C4-2B (cell line): ENCODE measurements around the gene SIRT7.

ENCODE experiments used
- H3K27ac ChIP-seq: fragments of 450-650 bp; 2 replicates; pipeline ENCODE4 v1.5.1; 2017
- CTCF ChIP-seq: fragments of 450-650 bp; conservative IDR thresholded peaks from 2 replicates; pipeline ENCODE4 v1.5.1; 2017; ENCODE audit warnings: mild to moderate bottlenecking
- ZFX ChIP-seq: fragments of 450-650 bp; IDR thresholded peaks from 2 replicates; pipeline ENCODE4 v1.6.1; 2017

Gene SIRT7

GRCh38 chr17:81911969-81912368 is 6.0 kb downstream of the SIRT7 start:
- TF ChIP-seq ZFX (no peak), CTCF (no peak; the same call in 1 of the 2 replicates)
- H3K27ac ChIP-seq = peak overlapping the region; percentile 57

GRCh38 chr17:81911277-81911961 is 6.6 kb downstream of the SIRT7 start, which contains the start of gene PCYT2:
TSS of gene PCYT2 (minus strand) at chr17:81911399. CDS start at chr17:81911355, 44 bp downstream.
- H3K27ac ChIP-seq = peak within 1 kb of the TSS; percentile 91
- 0 out of 2 replicates have a peak, but pooled peaks have one; percentile 1 for TF ChIP-seq ZFX
- no peak; the same call in 1 of the 2 replicates for TF ChIP-seq CTCF

- peak overlapping the region; percentile 91 for H3K27ac ChIP-seq
- TF ChIP-seq ZFX (peak; percentile 62; the same call in 1 of the 2 replicates), CTCF (no peak)
Measured at GRCh38 chr17:81910840-81911276, 7.1 kb downstream of the SIRT7 start.

GRCh38 chr17:81909966-81910839 is 7.8 kb downstream of the SIRT7 start:
- H3K27ac ChIP-seq = peak overlapping the region; percentile 91
- TF ChIP-seq ZFX (no peak), CTCF (no peak)

- peak overlapping the region; percentile 91 for H3K27ac ChIP-seq
- TF ChIP-seq ZFX (no peak), CTCF (no peak)
Measured at GRCh38 chr17:81909231-81909630, 8.7 kb downstream of the SIRT7 start.

- TF ChIP-seq ZFX = no peak
- no peak for TF ChIP-seq CTCF
- no peak overlapping the region for H3K27ac ChIP-seq
Measured at GRCh38 chr17:81908793-81909192, 9.2 kb downstream of the SIRT7 start.
